ENCODE results near the gene BANF2.
"Not testable (repeated sequence)": the region's sequence is repeated elsewhere in the genome, so short reads cannot be mapped to it uniquely, and the experiment has no call there.

BANF2 gene

GRCh38 chr20:17683218-17684076 lies 16.3 kb upstream of the BANF2 start:
- DNase-seq, result no peak

- no peak for DNase-seq
These were observed 15.5 kb upstream of the BANF2 start for GRCh38 chr20:17684077-17684888.

GRCh38 chr20:17685168-17685567 lies 14.6 kb upstream of the BANF2 start:
- DNase-seq, result no peak

- no peak for DNase-seq
These were observed 12.0 kb upstream of the BANF2 start for GRCh38 chr20:17687800-17688199.

GRCh38 chr20:17688965-17689364 lies 10.8 kb upstream of the BANF2 start:
- DNase-seq, result no peak

- DNase-seq, result no peak
These were observed 9.6 kb upstream of the BANF2 start for GRCh38 chr20:17690144-17690543.

- DNase-seq, result no peak
These were observed 8.0 kb upstream of the BANF2 start for GRCh38 chr20:17691758-17692157.

GRCh38 chr20:17693444-17694001 lies 6.2 kb upstream of the BANF2 start:
- no peak for DNase-seq

- DNase-seq, result no peak
These were observed 5.0 kb upstream of the BANF2 start for GRCh38 chr20:17694767-17695166.

GRCh38 chr20:17696287-17696686 lies 3.5 kb upstream of the BANF2 start:
- DNase-seq, result no peak

- DNase-seq, result no peak
These were observed 2.6 kb upstream of the BANF2 start for GRCh38 chr20:17697171-17697570.

- DNase-seq, result no peak
These were observed 1.4 kb upstream of the BANF2 start for GRCh38 chr20:17698384-17698783.

- DNase-seq, result no peak
These were observed 871 bp downstream of the BANF2 start for GRCh38 chr20:17700637-17701036.

- no peak for DNase-seq
These were observed 2.1 kb downstream of the BANF2 start for GRCh38 chr20:17701826-17702225.

- DNase-seq, result no peak
These were observed 5.0 kb downstream of the BANF2 start for GRCh38 chr20:17704589-17705317.

- DNase-seq, result no peak
These were observed 6.2 kb downstream of the BANF2 start for GRCh38 chr20:17705916-17706315.

GRCh38 chr20:17706632-17707031 lies 6.9 kb downstream of the BANF2 start:
- no peak for DNase-seq

- not testable (repeated sequence) for DNase-seq
These were observed 8.2 kb downstream of the BANF2 start for GRCh38 chr20:17707951-17708350.

- DNase-seq, result no peak
These were observed 9.1 kb downstream of the BANF2 start for GRCh38 chr20:17708675-17709360.

- DNase-seq, result no peak
These were observed 9.9 kb downstream of the BANF2 start for GRCh38 chr20:17709361-17710293.

Measured in hematopoietic multipotent progenitor cell treated with erythropoietin and hydrocortisone succinate and interleukin-3 and kit ligand, for 4 days (in vitro differentiated cells).